Measurements from ENCODE around the gene WSCD2.

The WSCD2 gene

GRCh38 chr12:108270849-108271143 lies 141.7 kb downstream of the WSCD2 start:
- no peak for DNase-seq

- DNase-seq = no peak
These were observed 143.1 kb downstream of the WSCD2 start for GRCh38 chr12:108271951-108272872.

DNA sequence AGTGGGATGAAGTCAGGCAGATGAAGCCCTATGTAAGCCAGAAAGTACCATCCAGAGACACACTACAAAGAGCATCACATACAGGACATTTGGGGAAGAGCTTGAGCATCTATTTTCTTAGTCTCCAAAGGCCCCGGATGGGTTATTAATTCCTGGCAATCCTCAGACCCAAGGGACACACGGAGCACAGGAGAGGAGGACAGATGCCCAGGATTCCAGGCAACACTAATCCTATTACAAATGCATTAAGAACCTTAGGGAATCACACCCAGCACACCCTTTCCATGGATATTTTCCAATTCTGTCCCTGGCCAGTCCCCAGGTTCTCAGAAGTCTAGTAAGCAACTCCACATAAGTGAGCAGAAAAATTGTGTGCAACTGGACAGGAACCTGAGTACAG lies 144.1 kb downstream of the WSCD2 start:
- DNase-seq = no peak

- no peak for DNase-seq
These were observed 148.5 kb downstream of the WSCD2 start for GRCh38 chr12:108277613-108278012.

DNA sequence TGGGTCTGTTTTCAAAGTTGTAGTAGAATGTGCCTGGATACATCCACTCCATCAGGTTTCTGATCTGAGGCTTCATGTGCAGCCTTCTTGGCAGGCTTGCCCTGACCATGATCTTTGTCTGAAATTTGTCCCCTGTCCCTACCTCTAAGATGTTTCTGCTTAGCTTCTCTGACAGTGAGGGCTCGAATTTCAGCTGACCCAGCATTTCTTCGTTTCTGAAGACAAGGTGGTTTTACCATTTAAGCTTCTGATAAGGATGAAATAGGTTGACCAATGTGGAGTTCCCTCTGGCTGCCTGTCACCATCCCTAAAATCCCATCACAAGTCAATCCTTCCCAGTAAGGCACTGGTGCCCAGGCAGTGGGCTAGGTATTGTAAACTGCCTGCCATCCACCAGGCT lies 153.1 kb downstream of the WSCD2 start:
- DNase-seq = no peak

DNA sequence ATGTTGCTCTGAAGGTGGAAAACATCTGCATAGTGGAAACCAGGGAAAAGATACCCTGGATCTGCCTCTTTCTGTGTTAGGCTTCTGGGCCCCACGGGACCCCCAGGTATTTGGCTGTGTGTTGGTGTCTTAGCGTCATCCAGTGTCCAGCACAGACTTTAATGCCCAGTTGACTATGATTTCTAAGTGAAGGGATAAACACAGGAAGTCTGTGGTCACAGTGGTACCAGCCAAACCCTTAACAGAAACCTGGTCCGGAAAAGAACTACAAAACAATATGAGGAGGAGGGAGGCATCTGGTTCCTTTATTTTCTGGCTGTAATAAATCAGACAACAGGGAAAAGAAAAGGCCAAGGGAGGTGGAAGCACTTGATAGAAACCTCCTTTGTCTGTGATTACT lies 153.6 kb downstream of the WSCD2 start:
- DNase-seq = peak in 2 of 4 experiments; percentile 27 to 45

DNA sequence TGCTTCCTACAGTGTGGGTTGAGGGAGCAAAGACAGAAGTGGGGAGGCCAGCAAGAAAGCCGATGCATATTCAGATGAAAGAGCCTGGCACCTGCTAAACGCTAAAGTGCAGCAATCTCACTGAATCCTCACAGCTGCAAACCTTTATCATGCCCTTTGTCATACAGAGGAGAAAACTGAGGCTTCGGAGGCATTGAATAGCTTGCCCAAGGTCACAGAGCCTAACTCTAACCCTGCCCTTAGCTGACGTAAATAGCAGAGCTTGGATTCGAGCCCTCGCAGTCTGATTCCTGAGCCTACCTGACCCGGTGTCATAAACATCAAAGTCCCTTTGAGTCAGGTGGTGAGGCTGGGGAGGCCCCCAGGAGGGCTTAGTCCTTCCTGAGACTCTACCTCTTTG lies 155.1 kb downstream of the WSCD2 start:
- no peak for DNase-seq

- peak in 1 of 4 experiments; percentile 18 for DNase-seq
These were observed 155.9 kb downstream of the WSCD2 start for GRCh38 chr12:108285016-108285415.

GRCh38 chr12:108287227-108287626 lies 158.1 kb downstream of the WSCD2 start:
- DNase-seq = no peak

- DNase-seq = no peak
These were observed 160.5 kb downstream of the WSCD2 start for GRCh38 chr12:108289350-108290161.

DNA sequence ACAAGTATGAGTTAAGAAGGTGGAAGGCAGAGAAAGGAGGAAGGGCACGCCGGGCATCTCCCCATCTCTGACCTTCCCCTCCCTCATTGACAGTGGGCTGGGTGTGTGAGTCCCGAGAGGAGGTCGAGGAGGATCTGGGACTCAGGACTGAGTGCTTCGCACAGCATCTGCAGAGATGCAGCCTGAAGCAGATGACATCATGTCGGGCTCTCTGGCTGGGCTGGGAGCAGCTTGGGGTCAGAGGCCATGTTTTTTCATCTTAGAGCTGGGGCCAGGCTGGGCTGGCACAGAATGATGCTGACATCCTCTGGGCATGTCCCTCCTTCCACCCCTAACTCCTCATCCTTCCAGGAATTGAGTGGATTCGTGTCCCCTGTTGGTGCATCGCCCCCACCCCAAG lies 166.6 kb downstream of the WSCD2 start:
- no peak for DNase-seq

DNA sequence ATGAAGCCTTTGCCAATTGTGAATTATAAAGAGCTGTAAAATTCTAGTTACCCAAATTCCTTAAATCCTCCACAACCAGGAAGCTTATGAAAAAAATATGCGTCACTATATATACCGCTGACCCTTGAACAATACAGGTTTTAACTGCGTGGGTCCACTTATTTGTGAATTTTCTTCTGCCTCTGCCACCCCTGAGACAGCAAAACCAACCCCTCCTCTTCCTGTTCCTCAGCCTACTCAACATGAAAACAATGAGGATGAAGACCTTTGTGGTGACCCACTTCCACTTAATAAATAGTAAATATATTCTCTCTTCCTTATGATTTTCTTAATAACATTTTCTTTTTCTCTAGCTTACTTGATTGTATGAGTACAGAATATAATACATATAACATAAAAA lies 167.9 kb downstream of the WSCD2 start:
- DNase-seq = peak in 3 of 4 experiments; percentile 38 to 62 (median 52)

DNA sequence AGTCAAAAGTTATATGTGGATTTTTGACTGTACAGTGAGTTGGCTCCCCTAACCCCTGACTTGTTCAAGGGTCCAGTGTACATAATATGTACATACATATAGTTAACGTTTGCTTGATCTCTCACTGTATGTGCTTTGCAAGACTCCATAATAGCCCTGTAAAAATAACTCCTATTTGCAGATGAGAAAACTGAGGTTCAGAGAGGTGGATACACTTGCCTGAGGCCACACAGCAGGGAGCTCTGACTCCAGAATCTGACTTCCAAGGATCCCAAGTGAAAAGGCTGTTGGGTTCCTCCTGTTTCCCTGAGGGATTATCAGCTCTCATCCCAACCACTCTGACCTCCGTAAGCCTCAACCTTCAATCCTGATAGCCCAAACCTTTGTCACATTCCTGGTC lies 168.3 kb downstream of the WSCD2 start:
- DNase-seq = no peak

DNA sequence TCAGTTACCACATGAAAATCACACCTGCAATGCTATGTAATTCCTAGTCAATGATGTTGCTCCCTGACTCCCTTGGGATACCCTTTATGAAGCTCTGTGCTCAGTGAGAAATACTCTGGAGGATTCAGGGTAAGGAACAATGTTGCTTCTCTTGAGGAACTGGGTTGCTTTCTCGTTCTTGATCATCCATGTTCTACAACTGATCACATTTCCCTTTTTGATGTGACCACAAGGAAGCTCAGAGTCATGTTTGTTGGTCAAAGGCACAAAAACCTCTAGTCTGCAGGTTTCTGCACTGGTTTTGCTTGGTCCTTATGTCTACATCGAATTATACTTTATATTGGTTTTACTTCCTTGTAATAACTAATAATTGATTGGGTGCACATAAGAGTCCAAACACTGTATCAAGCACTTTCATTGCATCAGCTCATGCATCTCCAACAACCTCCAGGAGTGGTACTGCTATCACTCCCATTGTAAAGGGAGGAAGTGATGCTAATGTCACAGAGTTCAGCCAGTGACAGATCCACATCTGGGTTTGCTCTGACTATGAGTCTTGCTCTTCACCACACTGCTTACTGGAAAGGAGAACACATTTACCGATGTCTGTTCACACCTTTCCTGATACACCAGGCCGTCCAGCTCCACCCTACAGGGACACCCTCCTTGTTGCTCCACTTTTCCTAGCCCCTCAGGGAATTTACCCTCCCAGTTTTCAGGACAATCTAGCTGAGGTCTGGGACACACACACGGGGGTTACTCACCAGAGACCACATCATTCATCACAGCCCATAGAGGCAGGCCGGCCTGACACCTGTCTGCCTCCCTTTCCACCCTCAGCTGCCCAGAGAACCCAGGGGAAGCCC lies 169.0 kb downstream of the WSCD2 start:
- DNase-seq = peak in 3 of 4 experiments; percentile 44 to 70 (median 69)

- no peak for DNase-seq
These were observed 169.7 kb downstream of the WSCD2 start for GRCh38 chr12:108298761-108299275.

GRCh38 chr12:108299516-108299915 lies 170.4 kb downstream of the WSCD2 start:
- no peak for DNase-seq
